ENCODE data around the gene C6orf62. TPM values are rescaled to one million over a fixed set of nuclear protein-coding genes. Genes with fewer than 3 reads are reported as not detected.
"Not testable (repeated sequence)": the region's sequence is repeated elsewhere in the genome, so short reads cannot be mapped to it uniquely, and the experiment has no call there.

Gene C6orf62
- total and polyA plus RNA-seq, 12 donors = 52.3 to 121 (median 102) TPM

DNA sequence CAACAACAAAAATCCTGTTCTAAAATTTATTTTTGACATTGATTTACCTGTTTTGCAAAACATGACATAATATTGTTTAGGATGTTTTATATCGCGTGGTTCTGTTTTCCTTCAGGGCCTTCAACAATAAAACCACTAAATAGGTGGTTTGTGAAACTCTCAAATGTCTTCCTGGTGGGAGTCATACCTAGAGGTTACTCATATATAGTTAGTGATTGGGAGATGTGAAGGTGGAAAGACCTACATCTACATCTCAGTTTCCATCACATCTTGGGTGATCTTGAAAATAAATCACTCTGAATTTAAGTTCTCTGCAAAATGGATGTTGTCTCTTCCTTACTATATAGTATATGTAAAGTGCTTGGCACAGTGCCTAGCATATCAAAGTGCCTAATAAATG lies 22.9 kb downstream of the C6orf62 start:
- peaks cover 0 to 7% of the 10 kb centered on the region in 2 donors for H3K4me1 ChIP-seq (replicated peaks in 1 of 2)
- H3K9me3 ChIP-seq (replicated peaks in 1 of 3) = no peaks in the 10 kb centered on the region
- H3K4me3 ChIP-seq = no peak overlapping the region
- 83 to 92% (median 89%) methylated on average over 2 of the region's 2 CpGs for WGBS, 4 donors
- H3K27ac ChIP-seq = no peak overlapping the region
- DNase-seq = no peak
- H3K27me3 ChIP-seq = no peaks in the 10 kb centered on the region
- intact Hi-C loops (cut with DNase I) = loop anchor here (5.0 to 10.0 kb wide), 2 partner anchors 114 to 271 kb away; no protein-coding TSS in a partner anchor
- TF ChIP-seq, protein P1, sequence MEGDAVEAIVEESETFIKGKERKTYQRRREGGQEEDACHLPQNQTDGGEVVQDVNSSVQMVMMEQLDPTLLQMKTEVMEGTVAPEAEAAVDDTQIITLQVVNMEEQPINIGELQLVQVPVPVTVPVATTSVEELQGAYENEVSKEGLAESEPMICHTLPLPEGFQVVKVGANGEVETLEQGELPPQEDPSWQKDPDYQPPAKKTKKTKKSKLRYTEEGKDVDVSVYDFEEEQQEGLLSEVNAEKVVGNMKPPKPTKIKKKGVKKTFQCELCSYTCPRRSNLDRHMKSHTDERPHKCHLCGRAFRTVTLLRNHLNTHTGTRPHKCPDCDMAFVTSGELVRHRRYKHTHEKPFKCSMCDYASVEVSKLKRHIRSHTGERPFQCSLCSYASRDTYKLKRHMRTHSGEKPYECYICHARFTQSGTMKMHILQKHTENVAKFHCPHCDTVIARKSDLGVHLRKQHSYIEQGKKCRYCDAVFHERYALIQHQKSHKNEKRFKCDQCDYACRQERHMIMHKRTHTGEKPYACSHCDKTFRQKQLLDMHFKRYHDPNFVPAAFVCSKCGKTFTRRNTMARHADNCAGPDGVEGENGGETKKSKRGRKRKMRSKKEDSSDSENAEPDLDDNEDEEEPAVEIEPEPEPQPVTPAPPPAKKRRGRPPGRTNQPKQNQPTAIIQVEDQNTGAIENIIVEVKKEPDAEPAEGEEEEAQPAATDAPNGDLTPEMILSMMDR (IDR thresholded peaks at IDR 0.05) = no peak
- no peak for TF ChIP-seq POLR2A (IDR thresholded peaks at IDR 0.05)
- H3K36me3 ChIP-seq (replicated peaks in 1 of 2) = no peaks in the 10 kb centered on the region

DNA sequence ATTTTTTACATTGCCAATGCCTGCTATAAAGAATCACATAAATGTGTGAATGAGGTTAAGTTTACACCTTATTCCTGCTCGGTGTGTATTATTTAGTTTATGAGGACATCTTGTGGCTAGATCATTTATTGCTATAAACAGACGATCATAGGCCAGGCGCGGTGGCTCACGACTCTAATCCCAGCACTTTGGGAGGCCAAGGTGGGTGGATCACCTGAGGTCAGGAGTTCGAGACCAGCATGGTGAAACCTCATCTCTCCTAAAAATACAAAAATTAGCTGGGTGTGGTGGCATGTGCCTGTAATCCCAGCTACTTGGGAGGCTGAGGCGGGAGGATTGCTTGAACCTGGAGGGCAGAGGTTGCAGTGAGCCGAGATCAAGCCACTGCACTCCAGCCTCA lies 23.3 kb downstream of the C6orf62 start:
- not testable (repeated sequence) for H3K27me3 ChIP-seq; H3K36me3 ChIP-seq (replicated peaks in 1 of 2); H3K27ac ChIP-seq; H3K4me3 ChIP-seq; H3K4me1 ChIP-seq (replicated peaks in 1 of 2); H3K9me3 ChIP-seq (replicated peaks in 1 of 3)
- TF ChIP-seq, protein P1 (IDR thresholded peaks at IDR 0.05) = peak in 5 of 6 experiments; percentile 52 to 71 (median 60)
- peak in 3 of 7 donors; percentile 24 to 76 (median 36) for DNase-seq
- WGBS, 4 donors = 26 to 28% (median 27%) methylated on average over 8 of the region's 8 CpGs
- intact Hi-C loops (cut with DNase I) = loop anchor here (5.0 to 10.0 kb wide), 2 partner anchors 113 to 271 kb away; no protein-coding TSS in a partner anchor

DNA sequence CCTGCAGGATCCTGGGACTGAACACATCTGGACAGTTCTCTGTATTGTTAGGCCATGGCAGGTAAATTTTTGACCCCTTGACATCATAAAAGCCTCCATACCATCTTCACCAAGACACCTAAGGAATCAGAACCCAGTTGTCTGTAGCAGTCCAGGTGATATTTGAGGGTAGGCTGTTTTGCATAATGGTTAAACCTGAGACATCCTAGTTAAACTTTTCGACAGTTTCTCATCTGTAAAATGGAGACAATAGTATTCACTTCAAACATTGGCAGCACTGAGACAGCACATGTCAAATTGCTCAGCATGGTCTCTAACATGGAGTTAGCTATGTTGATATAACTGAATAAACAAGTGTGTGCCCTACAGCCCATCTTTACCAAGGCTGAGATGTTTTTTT lies 24.8 kb downstream of the C6orf62 start:
- Histone ChIP-seq H3K27ac (no peak overlapping the region), H3K4me3 (no peak overlapping the region), H3K4me1 (replicated peaks in 1 of 2) (peaks cover 0 to 5% of the 10 kb centered on the region in 2 donors), H3K36me3 (replicated peaks in 1 of 2) (no peaks in the 10 kb centered on the region), H3K9me3 (replicated peaks in 1 of 3) (no peaks in the 10 kb centered on the region), H3K27me3 (no peaks in the 10 kb centered on the region)
- no peak for DNase-seq
- intact Hi-C loops (cut with DNase I) = loop anchor here in 1 of 2 donors (5.0 to 10.0 kb wide), 2 partner anchors 112 to 269 kb away; no protein-coding TSS in a partner anchor
- 91 to 94% (median 92%) methylated on average over 1 of the region's 1 CpG for WGBS, 4 donors
- TF ChIP-seq, protein P1 (IDR thresholded peaks at IDR 0.05) = no peak
- no peak for TF ChIP-seq POLR2A (IDR thresholded peaks at IDR 0.05)

- WGBS, 4 donors = 90 to 97% (median 93%) methylated on average over 2 of the region's 2 CpGs
These were observed 25.9 kb downstream of the C6orf62 start for GRCh38 chr6:24692848-24693592.

More at GRCh38 chr6:24692848-24693592, 25.9 kb downstream of the C6orf62 start:
- Histone ChIP-seq H3K27me3 (no peaks in the 10 kb centered on the region), H3K9me3 (replicated peaks in 1 of 3) (no peaks in the 10 kb centered on the region), H3K4me1 (replicated peaks in 1 of 2) (peaks cover 0 to 5% of the 10 kb centered on the region in 2 donors), H3K4me3 (no peak overlapping the region), H3K27ac (no peak overlapping the region), H3K36me3 (replicated peaks in 1 of 2) (no peaks in the 10 kb centered on the region)
- no peak for DNase-seq
- TF ChIP-seq, protein P1 (IDR thresholded peaks at IDR 0.05) = no peak
- no peak for TF ChIP-seq POLR2A (IDR thresholded peaks at IDR 0.05)
- intact Hi-C loops (cut with DNase I) = loop anchor here in 1 of 2 donors (5.0 to 10.0 kb wide), 2 partner anchors 111 to 268 kb away; no protein-coding TSS in a partner anchor

Measured in adrenal gland (tissue), 12 donors.